A172 (cell line): ENCODE results near the gene PDE1C. TPM values are rescaled to one million over a fixed set of nuclear protein-coding genes. Genes with fewer than 3 reads are reported as not detected.

Experiments used
- DNase-seq: peaks from one replicate; pipeline ENCODE4 v3.0.0-alpha.2; 2015; ENCODE audit warnings: low spot score
- total RNA-seq: library from RNA; depleted of rRNA; stranded (reverse); fragments of >200 nt; shearing (Covaris generic); gene quantifications from 2 replicates; pipeline ENCODE4 v1.2.3, GENCODE V29; 2014

The PDE1C gene
- total RNA-seq, 1 experiment from 2014 or later: 140 TPM

DNA sequence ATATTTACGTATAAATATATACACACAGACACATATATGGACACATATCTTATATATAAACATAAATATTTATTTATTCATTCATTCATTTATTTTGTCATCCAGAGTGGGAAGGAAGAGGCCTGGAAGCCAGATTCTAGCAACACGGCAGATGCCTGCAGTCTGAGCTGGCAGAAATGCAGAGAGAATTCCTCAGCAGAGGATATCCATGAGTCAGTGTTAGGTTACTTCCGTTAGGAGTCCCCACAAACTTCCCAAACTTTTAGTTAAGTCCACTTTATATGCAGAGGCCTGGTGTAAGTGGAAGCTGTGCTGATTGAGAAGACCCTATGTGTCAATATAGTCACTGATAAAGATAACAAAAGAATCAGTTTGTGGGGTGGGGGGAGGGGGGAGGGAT, 293.6 kb downstream of the PDE1C start:
- peak; percentile 90 for DNase-seq

DNA sequence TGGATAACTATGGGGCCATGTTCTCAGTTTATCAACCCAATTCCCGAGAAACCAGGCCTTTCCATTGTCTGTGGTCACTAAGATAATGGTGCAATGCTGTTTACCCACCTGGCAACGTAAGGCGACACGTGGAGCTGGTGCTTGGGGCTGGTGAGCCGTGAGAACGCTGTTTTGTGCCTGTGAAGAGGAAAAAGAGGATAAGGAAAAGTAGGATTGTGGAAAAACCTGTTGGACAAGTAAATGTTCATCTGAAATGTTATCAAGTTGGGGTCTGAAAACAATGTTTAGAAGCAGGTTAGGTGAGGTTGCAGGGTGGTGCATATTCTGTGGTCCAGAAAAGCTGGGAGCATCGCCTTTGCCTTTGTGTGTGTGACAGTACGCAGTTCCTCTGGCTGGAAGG, 294.7 kb downstream of the PDE1C start:
- DNase-seq: no peak

DNA sequence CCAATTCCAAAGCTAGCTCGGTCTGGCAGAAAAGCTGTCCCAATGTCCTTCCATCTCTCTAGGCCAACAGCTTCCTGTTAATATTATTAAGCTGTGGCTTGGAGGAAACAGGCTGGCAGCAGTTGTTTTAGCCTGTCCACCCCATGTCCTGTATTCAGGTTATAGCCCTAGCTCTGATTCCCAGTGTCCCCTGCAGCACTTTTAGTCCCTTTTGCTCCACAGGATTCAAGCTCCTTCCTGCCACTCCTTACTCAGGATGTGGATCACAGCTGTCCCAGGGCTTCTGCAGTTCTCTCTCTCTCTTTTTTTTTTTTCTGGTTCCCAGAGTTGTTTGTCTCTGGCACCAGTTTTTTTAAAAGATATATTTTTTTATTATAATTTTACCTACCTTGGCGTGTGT, 298.0 kb downstream of the PDE1C start:
- DNase-seq: no peak

DNA sequence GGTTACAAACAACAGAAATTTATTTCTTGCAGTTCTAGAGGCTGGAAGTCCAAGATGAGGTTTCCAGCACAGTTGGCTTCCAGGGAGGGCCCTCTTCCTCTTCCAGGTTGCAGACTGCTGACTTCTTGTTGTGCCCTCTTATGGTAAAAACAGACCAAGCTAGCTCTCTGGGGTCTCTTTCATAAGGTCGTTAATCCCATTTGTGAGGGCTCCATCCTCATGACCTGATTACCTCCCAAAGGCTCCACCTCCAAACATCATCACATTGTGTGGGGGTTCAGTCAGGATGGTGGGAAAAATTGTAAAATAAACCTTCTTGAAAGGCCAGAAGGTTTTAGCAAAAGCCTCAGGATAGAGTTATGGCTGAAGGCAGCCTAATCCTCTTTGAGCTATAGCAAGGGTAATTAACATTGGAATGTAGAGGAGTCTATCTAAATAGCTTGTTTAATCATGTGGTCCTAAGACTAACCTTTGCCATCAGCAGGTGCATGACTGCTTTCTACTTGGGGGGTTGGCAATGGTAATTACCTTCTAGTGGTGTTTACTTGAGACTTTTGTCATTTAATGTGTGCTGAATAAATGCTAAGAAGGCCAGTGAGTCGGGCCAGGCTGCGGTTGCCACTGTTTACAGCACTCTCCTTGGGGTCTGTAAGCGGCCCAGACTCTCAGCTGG, 302.4 kb downstream of the PDE1C start:
- DNase-seq: no peak

DNA sequence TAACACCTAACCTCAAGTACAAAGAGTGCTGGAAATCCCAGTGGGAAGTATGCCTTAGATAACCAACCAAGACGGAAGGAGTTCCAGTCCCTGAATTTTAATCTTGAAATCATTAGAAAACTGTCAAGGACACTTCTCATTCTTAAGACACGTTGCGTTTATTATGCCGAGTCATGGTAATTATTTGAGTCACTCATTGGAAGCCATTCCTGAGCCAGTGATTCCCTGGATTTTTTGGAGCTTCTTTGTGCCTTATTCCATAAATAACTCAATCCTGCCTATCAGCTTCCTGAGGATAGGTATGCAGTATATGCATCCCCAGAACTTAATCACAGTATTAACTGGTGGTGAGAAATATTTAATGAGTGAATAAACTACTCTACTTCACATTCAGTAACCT, 305.7 kb downstream of the PDE1C start:
- peak; percentile 36 for DNase-seq

DNA sequence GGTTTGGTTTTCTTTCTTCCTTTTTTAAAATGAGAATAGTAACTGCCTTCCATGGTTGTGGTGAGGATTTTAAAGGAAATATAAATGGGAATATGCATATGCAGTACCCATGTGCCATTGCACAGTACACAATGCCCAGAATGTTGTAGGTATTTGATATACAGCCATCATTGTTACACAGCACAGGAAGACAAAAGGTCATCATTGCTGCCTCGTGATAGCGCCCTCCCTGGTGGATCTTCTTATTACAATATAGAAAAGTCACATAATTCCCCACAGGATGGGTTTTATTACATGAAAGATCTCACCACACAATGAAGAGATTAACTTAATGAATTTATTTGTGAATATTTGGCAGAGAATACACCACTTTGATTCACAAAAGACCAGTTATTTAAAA, 306.7 kb downstream of the PDE1C start:
- no peak for DNase-seq

DNA sequence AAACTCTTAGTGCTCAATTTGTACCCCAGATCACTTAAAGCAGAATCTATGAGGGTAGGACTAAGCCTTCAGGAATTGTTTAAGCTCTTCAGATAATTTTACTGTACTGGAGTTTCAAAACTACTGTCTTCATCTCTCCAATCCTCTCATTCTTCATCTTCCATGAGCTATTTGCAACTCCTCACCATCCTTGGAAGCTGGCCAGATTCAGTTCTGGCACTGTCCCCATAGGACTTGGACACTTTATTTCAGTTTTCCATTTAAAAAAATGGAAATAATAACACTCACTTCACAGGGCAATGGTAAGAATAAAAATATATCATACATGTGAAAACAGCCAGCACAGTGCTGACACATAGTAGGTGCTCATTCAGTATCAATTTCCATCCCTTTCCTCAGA, 308.6 kb downstream of the PDE1C start:
- no peak for DNase-seq

DNA sequence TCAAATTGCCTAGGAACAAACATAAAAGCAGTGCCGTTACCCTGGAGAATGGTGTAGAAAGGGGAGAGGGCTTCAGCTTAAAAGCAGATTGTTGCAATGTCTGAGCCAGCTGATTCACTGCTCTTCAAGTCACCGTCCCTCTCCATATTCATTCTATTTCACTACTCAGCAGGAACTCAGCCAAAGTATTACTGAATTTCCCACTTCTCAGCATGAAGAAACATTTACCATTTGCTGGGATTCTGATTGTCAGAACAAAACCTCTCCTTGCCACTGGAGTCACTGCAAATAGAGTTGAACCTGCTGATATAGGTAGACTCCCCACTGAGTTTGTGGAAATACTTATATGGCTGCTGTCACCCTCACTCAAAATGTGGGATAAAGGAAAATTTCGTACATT, 311.5 kb downstream of the PDE1C start:
- DNase-seq: no peak

DNA sequence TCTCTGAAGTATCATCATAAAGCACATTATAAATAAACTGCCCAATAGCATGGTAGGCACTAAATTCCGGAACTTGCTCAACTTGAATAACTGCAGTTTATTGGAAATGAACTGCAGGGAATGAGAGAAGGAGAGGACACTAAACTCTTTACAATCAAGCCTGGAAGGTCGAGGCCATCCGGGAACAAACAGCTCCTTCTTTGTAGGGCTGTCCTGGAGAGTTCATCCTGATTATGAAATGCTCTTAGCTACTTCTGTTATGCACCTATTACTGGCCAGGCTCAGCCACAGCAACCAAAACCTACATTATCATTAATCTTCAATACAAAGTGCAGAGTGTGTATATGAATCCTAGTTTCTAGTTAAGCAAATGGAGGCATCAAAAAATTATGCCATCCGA, 318.5 kb downstream of the PDE1C start:
- no peak for DNase-seq

DNA sequence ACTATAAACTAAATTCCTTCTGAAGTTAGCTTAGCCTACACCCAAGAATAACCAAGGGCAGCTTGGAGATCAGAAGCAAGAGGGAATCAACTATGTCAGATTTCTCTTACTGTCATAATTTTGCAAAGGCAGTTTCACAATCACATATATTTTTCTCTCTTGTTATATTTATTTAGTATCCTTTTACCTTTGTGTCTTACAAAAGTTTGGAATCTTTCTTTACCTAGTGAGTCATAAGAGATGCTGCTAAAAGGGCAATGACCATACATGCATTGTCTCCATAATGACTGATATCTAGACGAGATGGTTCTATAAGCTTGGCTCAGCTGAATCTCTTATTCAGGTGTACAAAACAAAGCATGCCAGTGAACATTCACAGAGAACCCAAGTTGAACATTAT, 322.1 kb downstream of the PDE1C start:
- DNase-seq: no peak

DNA sequence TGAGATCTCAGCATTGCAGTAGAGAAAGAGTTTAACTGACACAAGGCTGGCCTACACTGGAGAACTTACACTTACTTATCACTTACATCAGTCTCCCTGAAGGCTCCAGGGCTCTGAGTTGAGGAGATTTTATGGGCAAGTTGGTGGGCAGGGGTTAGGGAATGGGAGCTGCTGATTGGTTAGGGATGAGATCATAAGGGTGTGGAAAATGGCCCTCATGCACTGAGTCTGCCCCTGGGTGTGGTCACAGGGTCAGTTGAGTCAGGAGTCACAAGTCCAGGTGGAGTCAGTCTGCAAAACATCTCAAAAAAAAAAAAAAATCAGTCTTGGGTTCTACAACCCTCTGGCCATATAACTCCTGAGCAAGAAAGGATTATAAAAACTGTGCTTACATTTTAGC, 322.7 kb downstream of the PDE1C start:
- peak; percentile 69 for DNase-seq

DNA sequence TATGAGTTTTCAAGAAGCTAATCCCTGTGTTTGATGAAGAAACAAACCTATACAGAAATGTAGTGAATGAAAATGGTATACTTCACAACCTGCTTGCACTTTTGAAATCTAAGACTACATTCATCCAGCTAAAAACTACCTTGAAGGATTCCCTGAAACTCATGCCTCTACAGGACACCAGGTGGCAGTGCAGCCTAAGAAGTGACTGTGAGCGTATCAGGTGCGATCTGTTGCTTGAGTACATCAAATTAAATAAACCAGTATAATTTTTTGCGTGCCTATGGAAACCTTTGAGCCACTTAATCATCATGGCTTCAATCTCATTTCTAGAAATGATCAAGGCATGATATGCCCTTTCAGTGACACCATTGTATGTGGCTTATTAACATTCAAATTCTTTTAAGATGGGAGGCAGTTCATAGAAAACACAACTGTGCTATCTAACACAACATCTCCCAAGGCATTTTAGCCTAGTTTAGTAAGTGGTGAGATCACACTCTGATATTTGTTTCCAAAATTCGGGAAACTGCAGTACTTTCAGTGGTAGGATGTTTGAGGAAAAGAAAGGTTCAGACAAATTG, 325.8 kb downstream of the PDE1C start:
- DNase-seq: peak; percentile 79

DNA sequence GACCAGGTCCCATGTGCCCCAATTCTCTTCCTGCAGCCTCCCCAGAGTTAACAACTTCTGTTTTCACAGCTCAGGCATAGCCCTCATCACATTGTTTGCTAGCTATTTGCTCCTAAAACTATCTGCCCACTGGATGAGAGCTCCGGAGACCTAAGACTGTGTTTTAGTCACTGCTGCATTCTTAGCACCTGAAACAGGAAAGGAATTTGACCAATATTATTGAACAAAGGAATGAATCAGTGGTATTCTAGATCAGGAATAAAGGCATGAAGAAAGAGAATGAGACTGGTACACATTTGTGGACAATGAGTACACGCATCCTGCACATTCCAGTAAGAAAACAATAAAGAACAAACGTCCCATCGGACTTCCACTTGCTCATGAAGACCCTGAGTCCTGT, 328.4 kb downstream of the PDE1C start:
- DNase-seq: no peak

DNA sequence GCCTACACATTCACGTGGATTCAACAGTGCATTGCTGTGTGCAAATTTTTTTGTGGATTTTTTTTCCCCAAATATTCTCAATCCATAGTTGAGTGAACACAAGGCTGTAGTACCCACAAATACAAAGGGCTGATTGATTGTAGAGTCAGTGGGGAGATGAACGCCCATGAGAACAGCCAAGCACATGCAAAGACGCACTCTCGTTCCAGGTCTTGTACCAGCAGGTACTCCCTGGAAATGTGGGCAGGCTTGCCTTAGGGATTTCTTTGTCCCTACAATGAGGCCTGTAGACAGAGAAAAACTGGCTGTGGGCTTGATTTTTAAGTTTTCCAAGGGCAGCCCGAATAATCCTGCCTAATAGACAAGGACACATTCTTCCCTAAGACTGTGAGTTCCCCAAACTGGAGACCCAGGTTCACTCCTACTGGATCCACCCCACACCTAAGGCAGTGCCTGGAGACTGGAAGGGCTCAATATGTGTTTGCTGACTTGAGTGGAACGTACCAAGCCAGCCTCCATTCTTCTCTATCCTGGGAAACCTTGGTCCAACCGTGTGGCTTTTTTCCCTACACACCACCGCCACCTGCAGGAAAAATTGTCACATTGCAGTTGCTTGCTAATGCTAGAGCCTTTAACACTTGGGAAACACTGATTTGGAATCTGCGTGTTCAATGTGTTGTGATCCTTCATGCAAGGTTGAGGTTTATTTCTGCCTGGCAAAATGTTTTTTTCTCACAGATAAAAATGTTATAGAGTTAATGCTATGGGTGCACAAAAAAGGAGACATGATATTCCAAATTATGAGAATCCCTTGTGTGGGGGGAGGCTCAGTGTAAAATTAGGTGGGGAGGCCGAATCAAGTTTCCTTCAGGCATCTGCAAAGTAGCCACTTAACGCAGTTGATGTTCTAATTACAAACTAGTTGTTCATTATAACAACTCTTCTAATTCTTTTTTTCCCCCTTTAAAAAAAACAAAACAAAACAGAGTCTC, 333.9 kb downstream of the PDE1C start:
- DNase-seq: peak; percentile 69

DNA sequence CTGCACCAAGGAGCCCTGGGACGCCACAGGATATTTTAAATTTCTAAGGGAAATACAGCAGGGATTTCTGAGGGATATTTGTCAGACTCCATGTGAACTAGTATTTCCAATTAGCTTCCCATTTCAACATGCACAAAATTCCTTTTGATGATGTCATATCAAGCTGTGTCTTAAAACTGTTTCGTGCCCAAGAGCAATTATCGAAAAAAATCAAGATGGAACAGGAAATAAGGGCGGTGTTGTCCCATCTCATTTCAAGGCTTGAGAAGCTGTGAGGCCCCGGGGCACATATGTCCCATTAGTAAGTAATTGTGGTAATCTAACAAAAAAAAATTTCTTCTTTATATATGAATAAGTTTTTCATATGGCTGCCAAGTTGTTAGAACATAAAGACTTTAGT, 335.8 kb downstream of the PDE1C start:
- DNase-seq: peak; percentile 25

DNA sequence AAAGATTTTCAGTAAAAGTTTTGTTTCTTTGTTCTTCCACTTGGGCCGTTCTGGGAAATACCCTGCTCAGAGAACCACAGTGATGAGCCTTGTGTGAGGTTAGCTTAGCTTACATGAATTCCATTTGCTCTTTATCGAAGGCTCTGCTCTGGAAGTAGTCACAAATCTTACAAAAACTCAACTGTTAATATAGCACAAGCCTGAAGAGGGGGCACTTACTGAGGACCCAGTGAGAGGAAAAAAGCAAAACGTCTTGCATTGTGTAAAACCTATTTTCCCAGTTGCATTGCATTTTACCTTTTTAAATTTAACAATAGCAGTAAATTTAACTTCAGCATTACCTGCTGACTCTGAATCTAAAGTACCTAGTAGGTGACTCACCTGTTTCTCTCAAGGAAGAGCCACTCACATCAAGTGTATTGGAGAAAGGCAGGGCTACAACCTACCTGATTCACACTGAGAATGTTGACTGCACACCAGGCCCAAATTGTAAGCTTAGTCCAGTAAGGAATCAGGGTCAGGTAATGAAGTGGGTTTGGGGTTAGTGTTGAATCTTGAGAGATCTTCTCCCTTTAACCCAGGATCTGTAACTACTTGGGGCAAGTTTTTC, 340.9 kb downstream of the PDE1C start:
- no peak for DNase-seq

DNA sequence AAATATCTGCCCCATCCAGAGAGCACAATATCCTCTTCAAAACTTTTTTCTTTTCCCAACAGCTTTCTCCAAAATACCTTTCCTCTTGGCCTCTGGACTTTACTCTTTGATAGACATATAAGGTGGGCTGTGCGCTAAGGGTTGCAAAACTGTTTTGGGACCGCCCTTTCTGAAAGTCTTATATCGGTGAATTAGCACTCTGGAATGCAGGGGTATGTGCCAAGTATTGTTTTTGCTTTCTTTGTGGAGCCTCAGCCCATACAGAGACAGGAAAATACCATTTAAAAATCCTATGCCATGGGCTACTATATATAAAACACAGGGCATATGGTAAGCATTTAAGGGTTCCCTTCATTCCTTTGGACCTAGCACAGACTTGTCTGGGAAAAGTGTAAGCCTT, 345.5 kb downstream of the PDE1C start:
- peak; percentile 35 for DNase-seq

DNA sequence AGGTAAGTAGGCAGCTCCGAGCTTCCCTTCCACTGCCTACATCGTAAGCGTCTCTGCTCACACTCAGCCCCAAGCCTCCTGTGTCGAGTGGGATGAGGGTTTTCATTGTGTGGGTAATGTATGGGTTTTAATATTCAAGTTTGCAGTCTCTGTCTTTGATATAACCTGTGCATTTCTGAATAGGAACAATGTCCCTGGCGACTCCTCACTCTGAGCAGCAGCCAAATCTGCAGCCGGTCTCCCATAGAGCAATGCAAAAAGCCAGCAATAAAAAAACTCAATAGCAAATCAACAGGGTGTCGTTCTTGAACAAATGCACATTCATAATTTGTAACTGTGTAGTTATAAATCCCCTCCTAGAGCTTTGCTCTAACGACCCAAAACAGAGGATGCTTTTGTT, 349.8 kb downstream of the PDE1C start:
- DNase-seq: no peak

DNA sequence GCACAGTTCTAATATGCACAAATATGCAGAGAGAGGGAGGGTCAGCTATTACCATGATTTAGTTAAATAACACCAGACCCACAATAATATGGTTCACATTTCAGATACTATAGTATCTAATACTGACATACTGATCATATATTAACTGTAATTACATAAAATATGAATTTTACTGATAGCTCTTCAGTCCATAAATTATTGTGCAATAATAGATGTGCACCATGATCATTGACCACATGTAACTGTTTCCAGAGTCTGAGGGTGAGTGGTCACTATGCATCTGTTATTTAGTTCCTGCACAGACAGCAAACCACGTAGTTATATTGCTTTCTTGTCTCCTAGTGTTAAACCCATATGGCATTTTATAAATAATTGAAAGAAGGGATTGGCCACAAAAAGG, 353.9 kb downstream of the PDE1C start:
- DNase-seq: no peak

DNA sequence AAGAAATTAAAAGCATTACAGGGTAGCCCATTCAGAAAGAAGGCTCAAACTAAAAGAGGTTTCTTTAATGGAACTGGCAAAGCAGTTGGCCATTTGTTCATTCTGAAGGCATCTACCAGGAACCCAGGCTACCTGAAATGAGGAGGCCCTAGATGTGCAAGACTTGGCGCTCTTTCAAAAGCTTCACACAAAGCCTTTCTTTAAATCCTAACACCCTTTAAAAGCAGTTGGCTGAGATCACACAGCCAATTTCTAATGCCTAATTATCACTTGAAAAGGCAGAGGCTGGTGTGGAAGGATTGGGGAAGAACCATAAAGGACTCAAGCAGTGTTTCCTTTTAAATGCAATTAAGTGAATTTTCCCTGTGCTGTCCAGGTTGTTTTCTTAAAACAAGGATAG, 360.0 kb downstream of the PDE1C start:
- no peak for DNase-seq

DNA sequence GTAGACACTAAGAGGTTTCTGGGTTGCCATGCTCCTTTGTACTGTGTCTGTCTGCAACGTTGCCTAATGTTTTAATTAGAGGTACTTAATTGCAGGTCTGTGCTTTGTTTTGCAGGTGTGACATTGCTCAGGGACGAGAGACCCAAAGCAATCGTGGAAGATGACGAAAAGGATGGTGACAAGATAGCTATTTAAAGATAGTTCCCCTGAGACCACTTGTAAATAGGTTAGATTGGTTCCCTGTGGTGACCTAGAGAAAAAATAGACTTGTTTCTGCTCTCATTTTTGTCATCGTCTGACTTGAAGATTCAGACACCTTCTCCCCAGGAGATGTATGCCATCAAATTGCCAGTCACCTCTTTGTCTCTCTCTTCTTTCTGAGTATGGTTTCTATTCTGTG, 363.1 kb downstream of the PDE1C start:
- no peak for DNase-seq

DNA sequence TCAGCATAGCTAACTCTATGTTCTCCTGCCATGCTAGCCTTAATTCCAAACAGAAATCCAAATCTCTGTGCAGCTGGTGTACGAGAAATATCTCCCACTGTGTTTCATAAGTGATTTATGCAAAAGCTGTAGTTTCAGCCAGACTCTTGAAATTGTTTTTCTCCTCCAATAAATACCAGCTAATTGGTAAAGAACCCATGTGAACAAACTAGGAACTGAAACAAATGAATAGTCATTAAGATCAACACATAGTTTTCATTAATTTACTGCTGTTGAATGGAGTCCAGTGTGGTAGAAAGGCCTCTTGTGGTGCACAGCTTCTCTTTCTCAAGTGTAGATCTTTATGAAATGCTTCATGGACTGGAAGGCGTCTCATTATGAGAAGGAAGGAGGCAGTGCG, 364.8 kb downstream of the PDE1C start:
- DNase-seq: no peak
